ENCODE results near the gene OAT. TPM values are rescaled to one million over a fixed set of nuclear protein-coding genes. Genes with fewer than 3 reads are reported as not detected.

The OAT gene
- total and polyA plus RNA-seq, 4 donors, result 26.2 to 75.3 (median 53.7) TPM

DNA sequence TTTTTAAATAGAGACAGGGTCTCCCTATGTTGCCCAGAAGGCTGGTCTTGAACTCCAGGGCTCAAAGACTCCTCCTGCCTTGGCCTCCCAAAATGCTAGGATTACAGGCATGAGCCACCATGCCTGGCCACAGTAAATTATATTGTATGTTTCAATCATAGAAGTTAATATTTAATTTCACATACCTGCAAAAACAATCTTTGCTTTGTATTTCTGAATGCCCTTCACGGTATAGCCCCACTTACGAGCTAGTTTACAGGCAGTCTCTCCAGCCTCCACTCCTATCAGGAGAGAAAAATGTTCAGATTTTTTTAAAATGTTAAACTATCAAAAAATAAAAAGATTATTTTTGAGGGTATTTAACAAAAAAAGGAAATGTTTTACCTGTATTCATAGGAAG is 10.4 kb downstream of the OAT start:
- Histone ChIP-seq H3K27me3 (ENCODE audit: control insufficient read depth in 3 of 3, insufficient read depth in 3 of 3, low read length in 2 of 3) (no peaks in the 10 kb centered on the region), H3K4me3 (no peak overlapping the region), H3K9me3 (ENCODE audit: control insufficient read depth in 4 of 4, insufficient read depth in 3 of 4, low read length in 3 of 4) (no peaks in the 10 kb centered on the region), H3K27ac (ENCODE audit: low read depth in 1 of 2, low read length in 1 of 2) (no peak overlapping the region), H3K9ac (ENCODE audit: insufficient read depth in 1 of 2, low read length in 2 of 2) (no peak overlapping the region), H3K36me3 (ENCODE audit: control insufficient read depth in 4 of 4, insufficient read depth in 4 of 4, low read length in 4 of 4) (peaks cover 14 to 44% (median 17%) of the 10 kb centered on the region in 4 donors), H3K4me1 (ENCODE audit: control insufficient read depth in 5 of 5, insufficient read depth in 5 of 5, low read length in 5 of 5) (peaks cover 0 to 3% (median 1%) of the 10 kb centered on the region in 5 donors)
- ATAC-seq (ENCODE audit: insufficient read depth, low FRiP score) (no peak), DNase-seq (no peak)
- WGBS, 2 donors, result 90 to 99% methylated on average over 2 of the region's 2 CpGs
- TF ChIP-seq, protein P1, sequence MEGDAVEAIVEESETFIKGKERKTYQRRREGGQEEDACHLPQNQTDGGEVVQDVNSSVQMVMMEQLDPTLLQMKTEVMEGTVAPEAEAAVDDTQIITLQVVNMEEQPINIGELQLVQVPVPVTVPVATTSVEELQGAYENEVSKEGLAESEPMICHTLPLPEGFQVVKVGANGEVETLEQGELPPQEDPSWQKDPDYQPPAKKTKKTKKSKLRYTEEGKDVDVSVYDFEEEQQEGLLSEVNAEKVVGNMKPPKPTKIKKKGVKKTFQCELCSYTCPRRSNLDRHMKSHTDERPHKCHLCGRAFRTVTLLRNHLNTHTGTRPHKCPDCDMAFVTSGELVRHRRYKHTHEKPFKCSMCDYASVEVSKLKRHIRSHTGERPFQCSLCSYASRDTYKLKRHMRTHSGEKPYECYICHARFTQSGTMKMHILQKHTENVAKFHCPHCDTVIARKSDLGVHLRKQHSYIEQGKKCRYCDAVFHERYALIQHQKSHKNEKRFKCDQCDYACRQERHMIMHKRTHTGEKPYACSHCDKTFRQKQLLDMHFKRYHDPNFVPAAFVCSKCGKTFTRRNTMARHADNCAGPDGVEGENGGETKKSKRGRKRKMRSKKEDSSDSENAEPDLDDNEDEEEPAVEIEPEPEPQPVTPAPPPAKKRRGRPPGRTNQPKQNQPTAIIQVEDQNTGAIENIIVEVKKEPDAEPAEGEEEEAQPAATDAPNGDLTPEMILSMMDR (IDR thresholded peaks at IDR 0.05; ENCODE audit: control extremely low read depth, extremely low read depth), result no peak

DNA sequence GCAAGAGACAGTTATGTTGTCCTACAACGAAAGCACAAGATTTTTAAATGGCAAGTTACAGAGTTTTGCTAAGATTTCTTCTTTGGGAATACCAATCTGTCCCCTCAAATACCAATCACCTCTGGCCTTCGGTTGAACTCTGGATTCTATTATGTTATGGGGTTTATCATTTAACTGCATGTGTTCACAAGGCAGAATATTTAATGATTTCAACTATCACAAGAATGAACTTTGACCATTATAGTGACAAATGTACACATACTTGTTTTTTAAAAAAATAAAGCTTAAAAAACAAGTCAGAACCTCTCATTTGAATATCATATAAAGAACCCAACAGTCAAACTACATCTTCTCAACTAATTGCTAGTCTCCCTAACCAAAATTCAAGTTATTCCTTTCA is 11.3 kb downstream of the OAT start:
- TF ChIP-seq, protein P1 (IDR thresholded peaks at IDR 0.05; ENCODE audit: control extremely low read depth, extremely low read depth), result no peak
- no peak for ATAC-seq (ENCODE audit: insufficient read depth, low FRiP score)

DNA sequence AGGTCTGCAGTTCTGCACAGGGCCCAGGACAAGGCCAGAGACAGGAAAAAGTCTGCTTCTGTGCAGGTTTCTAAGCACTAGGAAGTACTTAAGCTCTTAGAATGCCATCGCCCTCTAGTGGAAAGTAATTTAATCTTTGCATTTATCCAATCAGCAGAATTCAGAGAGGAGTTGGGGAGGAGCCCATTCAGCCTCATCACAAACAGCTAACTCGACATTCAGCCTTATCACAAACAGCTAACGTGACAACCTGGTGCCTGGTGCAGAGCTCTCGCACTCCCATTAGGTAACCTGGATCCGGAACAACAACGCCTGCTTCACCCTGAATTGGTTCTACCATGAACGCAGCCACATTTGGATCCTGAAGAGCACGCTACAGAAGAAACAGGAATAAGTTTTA is 15.2 kb downstream of the OAT start:
- H3K4me1 ChIP-seq (ENCODE audit: control insufficient read depth in 5 of 5, insufficient read depth in 5 of 5, low read length in 5 of 5), result peaks cover 0 to 1% (median 0%) of the 10 kb centered on the region in 5 donors
- peaks cover 19 to 41% (median 23%) of the 10 kb centered on the region in 4 donors for H3K36me3 ChIP-seq (ENCODE audit: control insufficient read depth in 4 of 4, insufficient read depth in 4 of 4, low read length in 4 of 4)
- peak; percentile 38 to 89 (median 87) for DNase-seq
- TF ChIP-seq, protein P1 (IDR thresholded peaks at IDR 0.05; ENCODE audit: control extremely low read depth, extremely low read depth), result peak; percentile 37
- ATAC-seq (ENCODE audit: insufficient read depth, low FRiP score), result peak; percentile 86
- no peaks in the 10 kb centered on the region for H3K9me3 ChIP-seq (ENCODE audit: control insufficient read depth in 4 of 4, insufficient read depth in 3 of 4, low read length in 3 of 4)
- no peak overlapping the region for H3K9ac ChIP-seq (ENCODE audit: insufficient read depth in 1 of 2, low read length in 2 of 2)
- 57 to 60% methylated on average over 8 of the region's 8 CpGs for WGBS, 2 donors
- H3K27me3 ChIP-seq (ENCODE audit: control insufficient read depth in 3 of 3, insufficient read depth in 3 of 3, low read length in 2 of 3), result no peaks in the 10 kb centered on the region
- H3K27ac ChIP-seq (ENCODE audit: low read depth in 1 of 2, low read length in 1 of 2), result no peak overlapping the region
- no peak overlapping the region for H3K4me3 ChIP-seq

More for the DNA sequence above, 11.3 kb downstream of the OAT start:
- H3K4me3 ChIP-seq, result no peak overlapping the region
- no peaks in the 10 kb centered on the region for H3K27me3 ChIP-seq (ENCODE audit: control insufficient read depth in 3 of 3, insufficient read depth in 3 of 3, low read length in 2 of 3)
- H3K9me3 ChIP-seq (ENCODE audit: control insufficient read depth in 4 of 4, insufficient read depth in 3 of 4, low read length in 3 of 4), result no peaks in the 10 kb centered on the region
- H3K36me3 ChIP-seq (ENCODE audit: control insufficient read depth in 4 of 4, insufficient read depth in 4 of 4, low read length in 4 of 4), result peaks cover 17 to 46% (median 22%) of the 10 kb centered on the region in 4 donors
- H3K4me1 ChIP-seq (ENCODE audit: control insufficient read depth in 5 of 5, insufficient read depth in 5 of 5, low read length in 5 of 5), result peaks cover 0 to 1% (median 0%) of the 10 kb centered on the region in 5 donors
- WGBS, 2 donors, result 96 to 99% methylated on average over 2 of the region's 2 CpGs
- no peak overlapping the region for H3K27ac ChIP-seq (ENCODE audit: low read depth in 1 of 2, low read length in 1 of 2)
- no peak for DNase-seq
- H3K9ac ChIP-seq (ENCODE audit: insufficient read depth in 1 of 2, low read length in 2 of 2), result no peak overlapping the region

GRCh38 chr10:124402273-124402672 is 16.4 kb downstream of the OAT start:
- Histone ChIP-seq H3K9ac (ENCODE audit: insufficient read depth in 1 of 2, low read length in 2 of 2) (no peak overlapping the region), H3K4me3 (no peak overlapping the region), H3K27me3 (ENCODE audit: control insufficient read depth in 3 of 3, insufficient read depth in 3 of 3, low read length in 2 of 3) (no peaks in the 10 kb centered on the region), H3K36me3 (ENCODE audit: control insufficient read depth in 4 of 4, insufficient read depth in 4 of 4, low read length in 4 of 4) (peaks cover 21 to 39% (median 22%) of the 10 kb centered on the region in 4 donors), H3K4me1 (ENCODE audit: control insufficient read depth in 5 of 5, insufficient read depth in 5 of 5, low read length in 5 of 5) (peaks cover 0 to 1% (median 0%) of the 10 kb centered on the region in 5 donors), H3K9me3 (ENCODE audit: control insufficient read depth in 4 of 4, insufficient read depth in 3 of 4, low read length in 3 of 4) (no peaks in the 10 kb centered on the region), H3K27ac (ENCODE audit: low read depth in 1 of 2, low read length in 1 of 2) (no peak overlapping the region)
- no peak for ATAC-seq (ENCODE audit: insufficient read depth, low FRiP score)
- 33 to 71% methylated on average over 2 of the region's 2 CpGs for WGBS, 2 donors
- no peak for DNase-seq
- TF ChIP-seq, protein P1 (IDR thresholded peaks at IDR 0.05; ENCODE audit: control extremely low read depth, extremely low read depth), result no peak
